Activated B cell treated with CpG ODN at 0.5 μM for 24 hours (primary cell): ENCODE data around the gene KCNK17. TPM values are rescaled to one million over a fixed set of nuclear protein-coding genes. Genes with fewer than 3 reads are reported as not detected.

ENCODE experiments used
- ATAC-seq: fragments of 200-7000 bp; cut with Tn5 transposase; one replicate; pipeline ENCODE4 v1.10.0; 2021; ENCODE audit warnings: low read depth, mild to moderate bottlenecking, moderate library complexity
- CTCF ChIA-PET: fragments of 350-600 bp; sonication (Branson Sonifier 250); formaldehyde crosslinking; loops from one replicate; lab custom pipeline; 2021; ENCODE audit warnings: antibody characterized with exemption; lab: Charles Lee
- POLR2A ChIA-PET: fragments of 350-600 bp; sonication (Branson Sonifier 250); formaldehyde crosslinking; loops from one replicate; lab custom pipeline; 2021; ENCODE audit warnings: antibody characterized with exemption; lab: Charles Lee
- DNase-seq: peaks from one replicate; pipeline ENCODE4 v3.0.0; 2022
- H3K27ac Mint-ChIP-seq: one replicate; pipeline ENCODE4 v1.8.0; 2020; ENCODE audit warnings: mixed read lengths
- H3K27me3 Mint-ChIP-seq: one replicate; pipeline ENCODE4 v1.8.0; 2021; ENCODE audit warnings: mixed read lengths
- H3K36me3 Mint-ChIP-seq: one replicate; pipeline ENCODE4 v1.8.0; 2021; ENCODE audit warnings: low read depth, mixed read lengths
- H3K4me1 Mint-ChIP-seq: one replicate; pipeline ENCODE4 v1.8.0; 2021; ENCODE audit warnings: mixed read lengths
- H3K4me3 Mint-ChIP-seq: one replicate; pipeline ENCODE4 v1.8.0; 2020; ENCODE audit warnings: mild to moderate bottlenecking, mixed read lengths
- H3K9me3 Mint-ChIP-seq: one replicate; pipeline ENCODE4 v1.8.0; 2020; ENCODE audit warnings: mixed read lengths
- intact Hi-C: fragments of 100-400 bp; cut with micrococcal nuclease; formaldehyde crosslinking; loops from one replicate; pipeline ENCODE4 v1.15.1; 2024
- total RNA-seq: library from RNA; stranded (reverse); gene quantifications from 2 replicates; pipeline ENCODE4 v1.2.3, GENCODE V29; 2022
- TF ChIP-seq, protein P1 (sequence below): fragments of 200-600 bp; IDR thresholded peaks from one replicate; pipeline ENCODE4 v1.8.0; 2022; ENCODE audit warnings: antibody characterized with exemption, mild to moderate bottlenecking

KCNK17 gene
- total RNA-seq, 1 donor from 2014 or later, result not detected

DNA sequence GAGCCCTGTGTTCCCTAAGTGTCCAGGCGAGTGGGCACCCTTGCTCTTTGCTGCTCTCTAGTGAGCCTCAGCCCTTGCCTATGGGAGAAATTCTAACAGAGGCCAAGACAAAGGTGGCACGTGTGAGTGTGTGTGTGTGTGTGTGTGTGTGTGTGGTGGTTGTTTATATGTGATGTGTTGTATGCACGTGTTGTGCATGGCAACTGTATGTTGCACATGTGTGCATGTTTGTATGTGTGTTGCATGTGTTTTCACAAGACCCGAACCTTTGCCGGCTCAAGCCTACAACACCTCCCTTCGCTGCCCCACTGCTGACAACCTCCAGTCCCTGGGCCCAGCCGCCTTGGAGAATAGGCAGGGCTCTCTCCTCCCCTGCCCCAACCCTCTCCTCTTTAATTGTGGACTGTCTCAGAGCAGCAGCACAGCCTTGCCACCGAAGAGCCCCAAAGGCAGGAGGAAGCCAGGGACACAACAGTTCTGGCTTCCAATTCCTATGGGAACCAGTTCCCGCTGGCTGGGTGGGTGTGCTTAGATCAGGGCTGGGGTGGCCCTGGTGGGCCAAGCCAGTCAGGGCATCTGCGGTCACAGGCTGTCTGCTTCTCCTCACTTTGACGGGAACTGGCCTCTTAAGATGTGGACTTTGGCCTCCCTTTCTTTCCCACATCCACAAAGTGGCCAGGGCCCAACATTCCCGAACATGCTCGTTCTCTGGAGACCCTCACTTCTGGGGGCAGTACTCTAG is 5.6 kb upstream of the KCNK17 start:
- CTCF ChIA-PET, result no interaction called here
- H3K9me3 Mint-ChIP-seq, result no peaks in the 10 kb centered on the region
- H3K27ac Mint-ChIP-seq, result no peak overlapping the region
- peaks cover 9% of the 10 kb centered on the region for H3K4me1 Mint-ChIP-seq
- DNase-seq (no peak), ATAC-seq (no peak)
- H3K27me3 Mint-ChIP-seq, result peaks cover 25% of the 10 kb centered on the region
- TF ChIP-seq, protein P1, sequence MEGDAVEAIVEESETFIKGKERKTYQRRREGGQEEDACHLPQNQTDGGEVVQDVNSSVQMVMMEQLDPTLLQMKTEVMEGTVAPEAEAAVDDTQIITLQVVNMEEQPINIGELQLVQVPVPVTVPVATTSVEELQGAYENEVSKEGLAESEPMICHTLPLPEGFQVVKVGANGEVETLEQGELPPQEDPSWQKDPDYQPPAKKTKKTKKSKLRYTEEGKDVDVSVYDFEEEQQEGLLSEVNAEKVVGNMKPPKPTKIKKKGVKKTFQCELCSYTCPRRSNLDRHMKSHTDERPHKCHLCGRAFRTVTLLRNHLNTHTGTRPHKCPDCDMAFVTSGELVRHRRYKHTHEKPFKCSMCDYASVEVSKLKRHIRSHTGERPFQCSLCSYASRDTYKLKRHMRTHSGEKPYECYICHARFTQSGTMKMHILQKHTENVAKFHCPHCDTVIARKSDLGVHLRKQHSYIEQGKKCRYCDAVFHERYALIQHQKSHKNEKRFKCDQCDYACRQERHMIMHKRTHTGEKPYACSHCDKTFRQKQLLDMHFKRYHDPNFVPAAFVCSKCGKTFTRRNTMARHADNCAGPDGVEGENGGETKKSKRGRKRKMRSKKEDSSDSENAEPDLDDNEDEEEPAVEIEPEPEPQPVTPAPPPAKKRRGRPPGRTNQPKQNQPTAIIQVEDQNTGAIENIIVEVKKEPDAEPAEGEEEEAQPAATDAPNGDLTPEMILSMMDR, result no peak
- no peaks in the 10 kb centered on the region for H3K36me3 Mint-ChIP-seq
- intact Hi-C loops, result no loop called here
- no peak overlapping the region for H3K4me3 Mint-ChIP-seq
- POLR2A ChIA-PET, result no interaction called here

DNA sequence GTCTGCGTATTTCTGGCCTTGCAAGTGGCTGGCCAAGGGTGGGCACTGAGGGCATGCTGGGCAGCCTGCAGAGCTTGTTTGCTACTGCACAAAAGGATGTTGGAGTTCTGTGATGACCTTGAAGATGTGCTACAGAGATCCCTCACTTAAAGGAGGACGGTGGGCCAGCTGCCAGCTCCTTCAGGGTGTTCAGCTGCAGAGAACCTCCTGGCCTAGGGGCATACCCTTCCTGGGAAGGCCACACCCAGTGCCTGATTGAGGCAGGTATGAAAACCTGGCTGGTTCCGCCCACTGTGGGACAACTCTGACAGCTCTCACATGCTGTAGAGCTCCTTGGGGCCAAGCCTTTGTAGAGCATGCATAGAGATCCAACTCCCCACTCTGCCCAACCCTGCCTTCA is 3.0 kb upstream of the KCNK17 start:
- H3K4me3 Mint-ChIP-seq, result no peak overlapping the region
- no peak for DNase-seq
- intact Hi-C loops, result no loop called here
- H3K27me3 Mint-ChIP-seq, result peaks cover 36% of the 10 kb centered on the region
- no peaks in the 10 kb centered on the region for H3K9me3 Mint-ChIP-seq
- ATAC-seq, result no peak
- peaks cover 26% of the 10 kb centered on the region for H3K4me1 Mint-ChIP-seq
- no peaks in the 10 kb centered on the region for H3K36me3 Mint-ChIP-seq
- TF ChIP-seq, protein P1, result no peak
- ChIA-PET CTCF (no interaction called here), POLR2A (no interaction called here)
- no peak overlapping the region for H3K27ac Mint-ChIP-seq

DNA sequence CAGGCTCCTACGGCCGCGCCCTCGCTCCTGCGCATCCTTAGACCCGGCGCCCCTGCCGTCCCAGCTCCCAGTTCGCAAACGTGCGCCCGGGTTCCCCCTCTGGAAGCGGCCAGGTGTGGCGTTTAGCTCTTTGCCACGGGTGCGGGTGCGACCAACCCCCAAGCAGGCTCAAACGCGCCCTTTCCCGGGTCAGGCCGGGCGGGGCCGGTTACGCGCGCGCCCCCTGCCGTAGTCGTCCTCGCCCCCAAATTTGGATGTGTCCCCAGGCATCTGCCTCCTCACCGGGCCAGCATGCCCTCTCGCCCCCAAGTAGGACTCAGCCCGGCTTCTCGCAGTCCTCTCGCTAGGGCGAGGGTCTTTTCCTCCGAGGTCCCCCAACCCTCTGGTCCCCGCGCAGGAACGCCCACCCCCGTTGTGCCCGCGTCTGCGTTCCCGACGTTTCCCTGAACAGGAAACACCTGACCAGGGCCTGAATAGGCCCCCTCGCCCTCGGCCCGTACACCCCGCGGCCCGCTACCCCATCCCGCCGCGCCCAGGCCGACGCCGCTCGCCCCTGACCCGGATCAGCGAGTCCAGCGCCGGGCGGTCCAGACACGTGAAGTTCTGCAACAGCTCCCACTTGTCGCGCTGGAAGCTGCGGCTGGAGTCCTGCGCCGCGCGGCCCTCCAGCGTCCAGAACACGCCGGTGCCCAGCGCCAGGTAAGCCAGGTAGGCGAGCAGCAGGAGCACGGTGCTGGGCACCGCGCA is 520 bp downstream of the KCNK17 start:
- POLR2A ChIA-PET, result no interaction called here
- TF ChIP-seq, protein P1, result no peak
- DNase-seq (no peak), ATAC-seq (no peak)
- H3K4me3 Mint-ChIP-seq, result peak overlapping the region; percentile 46
- peaks cover 22% of the 10 kb centered on the region for H3K4me1 Mint-ChIP-seq
- H3K36me3 Mint-ChIP-seq, result no peaks in the 10 kb centered on the region
- CTCF ChIA-PET, result no interaction called here
- intact Hi-C loops, result no loop called here
- peaks cover 50% of the 10 kb centered on the region for H3K27me3 Mint-ChIP-seq
- H3K9me3 Mint-ChIP-seq, result no peaks in the 10 kb centered on the region
- H3K27ac Mint-ChIP-seq, result no peak overlapping the region

DNA sequence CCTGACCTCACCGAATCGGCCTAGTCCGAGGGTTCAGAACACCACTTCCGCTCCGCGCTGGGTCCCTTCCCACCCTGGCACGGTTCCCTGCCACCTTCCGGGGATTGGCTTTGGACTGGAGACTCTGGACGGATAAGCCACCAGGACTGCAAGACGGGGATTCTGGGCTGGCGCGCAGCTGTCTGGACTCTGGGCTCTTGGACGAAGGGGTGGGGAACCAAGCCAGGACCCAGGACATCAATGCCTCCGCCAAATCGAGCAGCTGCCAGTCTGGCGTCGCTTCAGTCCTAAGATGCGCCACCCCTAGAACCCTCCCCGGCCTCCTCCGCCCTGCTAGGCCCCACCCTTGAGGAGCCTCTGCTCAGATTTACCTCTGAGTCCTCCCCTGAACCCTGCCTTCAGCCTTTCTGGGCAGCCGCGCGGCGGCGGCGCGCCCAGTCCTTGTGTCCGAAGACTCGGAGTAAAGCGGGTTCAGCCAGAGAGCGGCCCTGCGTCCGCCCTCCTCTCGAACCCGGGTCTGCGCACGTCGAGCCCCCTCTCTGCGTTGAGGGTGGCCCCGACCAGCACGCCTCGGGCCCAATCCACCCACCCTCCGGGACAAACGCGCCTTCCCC is 1.2 kb downstream of the KCNK17 start:
- no peak overlapping the region for H3K27ac Mint-ChIP-seq
- POLR2A ChIA-PET, result no interaction called here
- no peaks in the 10 kb centered on the region for H3K36me3 Mint-ChIP-seq
- ATAC-seq, result no peak
- DNase-seq, result no peak
- peaks cover 50% of the 10 kb centered on the region for H3K27me3 Mint-ChIP-seq
- TF ChIP-seq, protein P1, result no peak
- intact Hi-C loops, result no loop called here
- peaks cover 22% of the 10 kb centered on the region for H3K4me1 Mint-ChIP-seq
- CTCF ChIA-PET, result no interaction called here
- H3K4me3 Mint-ChIP-seq, result peak overlapping the region; percentile 46
- H3K9me3 Mint-ChIP-seq, result no peaks in the 10 kb centered on the region

DNA sequence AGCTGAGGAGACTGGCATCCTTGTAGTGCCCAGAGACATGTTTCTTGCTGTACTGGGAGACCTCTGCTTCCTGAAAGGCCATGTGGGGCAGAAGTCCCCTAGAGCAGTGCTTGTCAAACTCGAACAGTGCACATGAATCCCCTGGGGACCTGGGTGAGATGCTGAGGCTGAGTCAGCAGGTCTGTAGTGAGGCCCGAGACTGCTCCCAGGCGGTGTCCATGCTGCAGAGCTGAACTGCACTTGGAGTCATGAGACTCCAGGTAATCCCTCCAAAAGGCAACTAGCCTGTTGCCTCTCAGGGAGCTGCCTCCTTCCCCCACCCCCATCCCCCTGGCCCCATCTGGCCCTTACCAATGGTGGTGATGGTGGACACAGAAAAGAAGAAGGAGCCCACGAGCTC is 3.7 kb downstream of the KCNK17 start:
- H3K27ac Mint-ChIP-seq, result no peak overlapping the region
- intact Hi-C loops, result loop anchor here (1.0 kb wide), 1 partner anchor 144 kb away; no protein-coding TSS in a partner anchor
- peak; percentile 70 for ATAC-seq
- H3K36me3 Mint-ChIP-seq, result no peaks in the 10 kb centered on the region
- ChIA-PET CTCF (interaction anchor here (1.0 to 3.7 kb wide), 4 partner anchors 10 to 438 kb away, joined by 3 to 33 read pairs (median 6); no protein-coding TSS in a partner anchor), POLR2A (no interaction called here)
- H3K9me3 Mint-ChIP-seq, result no peaks in the 10 kb centered on the region
- DNase-seq, result no peak
- H3K4me3 Mint-ChIP-seq, result no peak overlapping the region
- TF ChIP-seq, protein P1, result no peak
- peaks cover 41% of the 10 kb centered on the region for H3K27me3 Mint-ChIP-seq
- peaks cover 22% of the 10 kb centered on the region for H3K4me1 Mint-ChIP-seq
